ENCODE measurements around the gene ZCCHC13.

DNA sequence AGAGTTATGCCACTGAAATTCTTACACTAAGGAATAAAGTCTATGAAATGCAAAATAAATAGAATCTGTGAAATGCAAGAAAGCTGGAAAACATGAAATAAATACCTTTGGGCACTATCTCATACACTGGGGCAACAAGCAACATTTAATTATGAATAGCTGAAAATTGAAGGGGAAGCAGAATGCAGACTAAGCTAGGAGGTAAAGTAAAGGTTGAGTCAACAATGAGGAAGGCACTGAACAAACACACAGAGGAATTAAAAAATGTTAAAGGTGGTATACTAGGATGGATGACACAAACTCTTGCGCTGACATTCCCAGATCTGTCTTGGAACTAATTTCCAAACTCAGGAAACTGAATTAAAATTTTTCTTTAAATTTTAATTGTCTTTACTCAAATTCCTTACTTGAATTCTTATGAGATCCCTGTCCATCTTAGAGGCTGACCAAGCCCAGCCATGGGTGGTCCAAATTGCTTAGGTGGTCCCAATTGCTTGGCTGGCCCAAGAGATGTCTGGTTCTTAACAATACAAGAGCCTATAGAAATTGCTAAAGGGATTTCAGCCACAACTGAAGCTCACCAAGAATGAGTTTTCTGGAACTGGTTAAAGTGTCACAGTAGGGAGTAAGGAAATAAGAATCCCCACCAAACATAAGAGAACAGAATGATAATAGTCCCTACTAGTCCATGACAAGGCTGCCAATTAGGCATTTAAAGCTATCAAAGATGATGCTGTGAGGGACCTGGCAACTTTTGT, 41.3 kb upstream of the ZCCHC13 start:
- TF ChIP-seq HDAC6 (IDR thresholded peaks at IDR 0.05; ENCODE audit: low read depth, low read length) = no peak
- no peak for TF ChIP-seq ZNF699 (CRISPR knock-in tag; IDR thresholded peaks at IDR 0.05; ENCODE audit: insufficient replicate concordance)
- TF ChIP-seq, protein P1, sequence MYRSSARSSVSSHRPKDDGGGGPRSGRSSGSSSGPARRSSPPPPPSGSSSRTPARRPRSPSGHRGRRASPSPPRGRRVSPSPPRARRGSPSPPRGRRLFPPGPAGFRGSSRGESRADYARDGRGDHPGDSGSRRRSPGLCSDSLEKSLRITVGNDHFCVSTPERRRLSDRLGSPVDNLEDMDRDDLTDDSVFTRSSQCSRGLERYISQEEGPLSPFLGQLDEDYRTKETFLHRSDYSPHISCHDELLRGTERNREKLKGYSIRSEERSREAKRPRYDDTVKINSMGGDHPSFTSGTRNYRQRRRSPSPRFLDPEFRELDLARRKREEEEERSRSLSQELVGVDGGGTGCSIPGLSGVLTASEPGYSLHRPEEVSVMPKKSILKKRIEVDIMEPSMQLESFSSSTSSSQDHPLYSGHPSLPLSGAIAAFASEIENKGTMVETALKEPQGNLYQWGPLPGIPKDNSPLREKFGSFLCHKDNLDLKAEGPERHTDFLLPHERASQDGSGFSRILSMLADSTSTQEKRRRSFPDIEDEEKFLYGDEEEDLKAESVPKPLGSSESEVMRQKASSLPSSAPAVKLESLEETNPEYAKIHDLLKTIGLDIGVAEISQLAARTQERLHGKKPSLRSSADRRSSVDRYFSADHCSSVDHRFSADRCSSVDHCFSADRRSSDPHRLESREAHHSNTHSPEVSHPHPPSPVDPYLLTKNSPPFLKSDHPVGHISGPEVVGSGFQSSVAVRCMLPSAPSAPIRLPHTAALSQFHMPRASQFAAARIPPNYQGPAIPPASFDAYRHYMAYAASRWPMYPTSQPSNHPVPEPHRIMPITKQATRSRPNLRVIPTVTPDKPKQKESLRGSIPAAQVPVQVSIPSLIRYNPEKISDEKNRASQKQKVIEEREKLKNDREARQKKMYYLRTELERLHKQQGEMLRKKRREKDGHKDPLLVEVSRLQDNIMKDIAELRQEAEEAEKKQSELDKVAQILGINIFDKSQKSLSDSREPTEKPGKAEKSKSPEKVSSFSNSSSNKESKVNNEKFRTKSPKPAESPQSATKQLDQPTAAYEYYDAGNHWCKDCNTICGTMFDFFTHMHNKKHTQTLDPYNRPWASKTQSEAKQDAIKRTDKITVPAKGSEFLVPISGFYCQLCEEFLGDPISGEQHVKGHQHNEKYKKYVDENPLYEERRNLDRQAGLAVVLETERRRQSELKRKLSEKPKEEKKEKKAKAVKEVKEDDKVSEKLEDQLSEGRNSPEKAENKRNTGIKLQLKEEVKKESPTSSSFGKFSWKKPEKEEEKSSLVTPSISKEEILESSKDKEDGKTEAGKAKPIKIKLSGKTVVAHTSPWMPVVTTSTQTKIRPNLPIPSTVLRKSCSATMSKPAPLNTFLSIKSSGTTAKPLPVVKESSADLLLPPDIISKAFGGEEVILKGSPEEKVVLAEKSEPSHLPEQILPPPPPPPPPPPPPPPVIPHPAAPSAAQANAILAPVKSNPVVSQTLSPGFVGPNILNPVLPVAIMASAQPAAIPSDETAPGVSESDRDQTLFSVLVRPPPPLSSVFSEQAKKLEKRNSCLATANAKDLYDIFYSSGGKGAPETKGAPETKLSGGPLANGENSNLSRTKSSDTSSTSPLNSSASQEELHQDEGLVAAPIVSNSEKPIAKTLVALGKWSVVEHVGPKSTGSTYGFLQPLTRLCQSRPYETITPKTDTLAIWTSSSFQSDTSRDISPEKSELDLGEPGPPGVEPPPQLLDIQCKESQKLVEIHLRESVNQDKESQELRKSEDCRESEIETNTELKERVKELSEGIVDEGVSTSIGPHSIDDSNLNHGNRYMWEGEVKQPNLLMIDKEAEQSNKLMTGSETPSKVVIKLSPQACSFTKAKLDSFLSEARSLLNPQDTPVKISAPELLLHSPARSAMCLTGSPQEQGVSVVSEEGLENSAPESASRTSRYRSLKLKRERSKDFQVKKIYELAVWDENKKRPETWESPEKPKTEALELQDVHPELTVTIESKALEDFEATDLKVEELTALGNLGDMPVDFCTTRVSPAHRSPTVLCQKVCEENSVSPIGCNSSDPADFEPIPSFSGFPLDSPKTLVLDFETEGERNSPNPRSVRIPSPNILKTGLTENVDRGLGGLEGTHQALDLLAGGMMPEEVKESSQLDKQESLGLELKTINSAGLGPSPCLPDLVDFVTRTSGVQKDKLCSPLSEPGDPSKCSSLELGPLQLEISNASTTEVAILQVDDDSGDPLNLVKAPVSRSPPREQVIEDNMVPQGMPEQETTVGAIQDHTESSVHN (IDR thresholded peaks at IDR 0.05; ENCODE audit: borderline replicate concordance in 1 of 2, low read depth in 1 of 2) = no peak
- TF ChIP-seq, protein P2, sequence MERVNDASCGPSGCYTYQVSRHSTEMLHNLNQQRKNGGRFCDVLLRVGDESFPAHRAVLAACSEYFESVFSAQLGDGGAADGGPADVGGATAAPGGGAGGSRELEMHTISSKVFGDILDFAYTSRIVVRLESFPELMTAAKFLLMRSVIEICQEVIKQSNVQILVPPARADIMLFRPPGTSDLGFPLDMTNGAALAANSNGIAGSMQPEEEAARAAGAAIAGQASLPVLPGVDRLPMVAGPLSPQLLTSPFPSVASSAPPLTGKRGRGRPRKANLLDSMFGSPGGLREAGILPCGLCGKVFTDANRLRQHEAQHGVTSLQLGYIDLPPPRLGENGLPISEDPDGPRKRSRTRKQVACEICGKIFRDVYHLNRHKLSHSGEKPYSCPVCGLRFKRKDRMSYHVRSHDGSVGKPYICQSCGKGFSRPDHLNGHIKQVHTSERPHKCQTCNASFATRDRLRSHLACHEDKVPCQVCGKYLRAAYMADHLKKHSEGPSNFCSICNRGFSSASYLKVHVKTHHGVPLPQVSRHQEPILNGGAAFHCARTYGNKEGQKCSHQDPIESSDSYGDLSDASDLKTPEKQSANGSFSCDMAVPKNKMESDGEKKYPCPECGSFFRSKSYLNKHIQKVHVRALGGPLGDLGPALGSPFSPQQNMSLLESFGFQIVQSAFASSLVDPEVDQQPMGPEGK (CRISPR knock-in tag; IDR thresholded peaks at IDR 0.05; ENCODE audit: borderline replicate concordance) = no peak
- TF ChIP-seq, protein P3, sequence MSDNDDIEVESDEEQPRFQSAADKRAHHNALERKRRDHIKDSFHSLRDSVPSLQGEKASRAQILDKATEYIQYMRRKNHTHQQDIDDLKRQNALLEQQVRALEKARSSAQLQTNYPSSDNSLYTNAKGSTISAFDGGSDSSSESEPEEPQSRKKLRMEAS (CRISPR knock-in tag; IDR thresholded peaks at IDR 0.05) = no peak
- TF ChIP-seq, protein P4, sequence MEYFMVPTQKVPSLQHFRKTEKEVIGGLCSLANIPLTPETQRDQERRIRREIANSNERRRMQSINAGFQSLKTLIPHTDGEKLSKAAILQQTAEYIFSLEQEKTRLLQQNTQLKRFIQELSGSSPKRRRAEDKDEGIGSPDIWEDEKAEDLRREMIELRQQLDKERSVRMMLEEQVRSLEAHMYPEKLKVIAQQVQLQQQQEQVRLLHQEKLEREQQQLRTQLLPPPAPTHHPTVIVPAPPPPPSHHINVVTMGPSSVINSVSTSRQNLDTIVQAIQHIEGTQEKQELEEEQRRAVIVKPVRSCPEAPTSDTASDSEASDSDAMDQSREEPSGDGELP (CRISPR knock-in tag; IDR thresholded peaks at IDR 0.05; ENCODE audit: borderline replicate concordance) = no peak
- TF ChIP-seq TARDBP (IDR thresholded peaks at IDR 0.05) = no peak
- no peak for TF ChIP-seq CBX2 (IDR thresholded peaks at IDR 0.05; ENCODE audit: insufficient read depth, low read length, poor library complexity, severe bottlenecking)
- no peak for TF ChIP-seq POLR2A (conservative IDR thresholded peaks at IDR 0.05)
- no peak for TF ChIP-seq KDM5B (IDR thresholded peaks at IDR 0.05; ENCODE audit: insufficient replicate concordance, low read depth, low read length)
- TF ChIP-seq, protein P5, sequence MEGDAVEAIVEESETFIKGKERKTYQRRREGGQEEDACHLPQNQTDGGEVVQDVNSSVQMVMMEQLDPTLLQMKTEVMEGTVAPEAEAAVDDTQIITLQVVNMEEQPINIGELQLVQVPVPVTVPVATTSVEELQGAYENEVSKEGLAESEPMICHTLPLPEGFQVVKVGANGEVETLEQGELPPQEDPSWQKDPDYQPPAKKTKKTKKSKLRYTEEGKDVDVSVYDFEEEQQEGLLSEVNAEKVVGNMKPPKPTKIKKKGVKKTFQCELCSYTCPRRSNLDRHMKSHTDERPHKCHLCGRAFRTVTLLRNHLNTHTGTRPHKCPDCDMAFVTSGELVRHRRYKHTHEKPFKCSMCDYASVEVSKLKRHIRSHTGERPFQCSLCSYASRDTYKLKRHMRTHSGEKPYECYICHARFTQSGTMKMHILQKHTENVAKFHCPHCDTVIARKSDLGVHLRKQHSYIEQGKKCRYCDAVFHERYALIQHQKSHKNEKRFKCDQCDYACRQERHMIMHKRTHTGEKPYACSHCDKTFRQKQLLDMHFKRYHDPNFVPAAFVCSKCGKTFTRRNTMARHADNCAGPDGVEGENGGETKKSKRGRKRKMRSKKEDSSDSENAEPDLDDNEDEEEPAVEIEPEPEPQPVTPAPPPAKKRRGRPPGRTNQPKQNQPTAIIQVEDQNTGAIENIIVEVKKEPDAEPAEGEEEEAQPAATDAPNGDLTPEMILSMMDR (IDR thresholded peaks at IDR 0.05 in 2 of 3, conservative IDR thresholded peaks at IDR 0.05 in 1 of 3; ENCODE audit: insufficient read depth in 2 of 3, low read depth in 1 of 3, low read length in 3 of 3) = no peak

Measured in K562 (cell line).